HG02884 (cell line): ENCODE data around the gene IFFO2.

ENCODE experiments used
- ATAC-seq: cut with Tn5 transposase; IDR thresholded peaks from one replicate; pipeline ENCODE4 v1.9.1; 2021; ENCODE audit warnings: mild to moderate bottlenecking, moderate library complexity; ENCODE audit not compliant: unreplicated experiment

Gene IFFO2

DNA sequence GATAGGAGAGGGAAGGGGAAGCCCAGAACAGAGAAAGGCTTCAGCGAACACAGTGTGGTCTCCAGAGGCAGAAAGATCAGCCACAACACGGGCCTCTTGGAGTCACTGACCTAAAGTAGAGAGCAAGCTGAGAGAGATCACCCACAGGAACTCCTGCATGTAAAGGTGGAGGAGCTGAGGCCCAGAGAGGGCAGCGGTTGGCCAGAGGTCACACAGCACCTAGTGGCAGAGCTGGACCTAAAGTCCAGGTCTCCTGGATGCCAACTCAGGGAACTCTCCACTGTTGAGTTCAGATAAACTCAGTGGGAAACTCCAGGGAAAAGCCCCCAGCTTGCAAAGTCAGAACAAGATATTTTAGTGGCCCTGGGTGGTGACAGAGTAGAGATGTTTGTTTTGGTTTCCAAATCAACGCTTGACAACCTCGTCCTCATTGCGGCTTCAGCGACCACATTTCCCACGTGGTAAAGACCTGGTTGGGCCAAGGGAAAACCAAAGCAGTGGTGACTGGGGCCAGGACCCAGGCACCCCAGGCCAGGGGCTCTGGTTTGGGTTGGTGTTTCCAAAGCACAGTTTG lies 4.6 kb downstream of the IFFO2 start:
- peak; percentile 35 for ATAC-seq

GRCh38 chr1:18951416-18951815 lies 5.1 kb downstream of the IFFO2 start:
- no peak for ATAC-seq

DNA sequence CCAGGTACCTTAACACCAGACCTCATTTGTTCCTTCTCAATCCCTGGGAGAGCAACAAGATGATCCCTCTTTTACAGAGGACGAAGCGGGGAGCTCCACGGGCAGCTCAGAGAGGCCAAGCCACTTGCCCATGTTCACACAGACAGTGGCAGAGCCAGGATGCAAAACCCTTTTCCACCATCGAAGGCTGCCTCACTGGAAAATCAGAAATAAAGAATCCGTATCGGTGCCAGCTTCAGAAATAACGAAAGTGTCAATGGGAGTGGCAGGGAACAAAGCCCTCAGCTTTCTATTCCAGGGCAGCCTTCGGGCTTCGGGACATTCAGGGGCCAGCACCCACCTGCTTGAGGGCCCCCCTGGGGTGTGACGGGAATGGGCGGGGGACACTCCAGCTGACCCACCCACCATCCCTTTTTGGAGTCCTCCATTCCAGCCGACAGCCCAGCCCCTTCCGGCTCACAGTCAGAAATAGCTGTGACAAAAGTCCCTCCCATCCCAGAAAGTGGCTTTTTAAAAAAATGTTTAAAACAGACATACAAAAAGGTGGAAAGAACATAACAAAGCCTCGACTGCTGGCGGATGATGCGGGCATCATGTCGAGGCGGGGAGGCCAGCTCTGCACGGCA lies 6.0 kb downstream of the IFFO2 start:
- ATAC-seq, result no peak

- ATAC-seq, result no peak
Observed at GRCh38 chr1:18949686-18950400, 6.6 kb downstream of the IFFO2 start.

DNA sequence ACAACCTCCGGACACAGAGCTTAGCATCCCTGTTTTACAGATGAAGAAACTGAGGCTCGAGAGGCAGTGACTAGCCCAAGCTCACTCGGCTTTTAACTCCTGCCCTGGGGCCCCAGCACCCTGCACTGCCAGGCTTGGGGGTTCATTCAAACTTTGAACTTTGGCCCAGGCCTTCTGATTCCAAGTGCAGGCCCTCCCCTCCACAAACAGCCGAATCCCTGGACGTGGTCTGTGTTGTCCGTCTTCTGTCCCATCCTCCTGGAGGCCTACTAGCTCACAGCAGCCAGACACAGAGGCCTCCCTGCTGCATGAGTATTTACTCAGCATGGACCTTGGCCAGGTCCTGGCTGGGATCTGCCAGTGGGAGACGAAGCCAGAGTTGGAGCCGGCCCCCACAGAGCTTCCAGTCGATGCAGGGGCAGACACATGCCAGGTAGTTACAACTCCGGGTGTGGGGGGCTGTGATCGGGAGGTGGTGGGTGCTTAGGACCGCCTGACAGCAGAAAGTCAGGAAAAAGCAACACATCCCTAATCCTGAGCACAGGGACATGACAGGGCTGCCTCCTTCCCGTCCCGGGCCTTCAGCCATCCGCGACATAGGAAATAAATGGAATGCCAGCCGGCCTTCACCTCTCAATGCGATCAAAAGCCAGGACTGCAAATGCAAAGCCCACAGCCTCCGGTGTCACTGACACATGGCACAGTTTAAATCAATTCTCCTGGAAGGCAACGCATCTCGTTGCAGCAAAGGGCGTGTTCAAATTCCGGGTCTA lies 7.4 kb downstream of the IFFO2 start:
- no peak for ATAC-seq

GRCh38 chr1:18948048-18948912 lies 8.2 kb downstream of the IFFO2 start:
- no peak for ATAC-seq

GRCh38 chr1:18947570-18947969 lies 8.9 kb downstream of the IFFO2 start:
- no peak for ATAC-seq

GRCh38 chr1:18946550-18947381 lies 9.7 kb downstream of the IFFO2 start:
- no peak for ATAC-seq

DNA sequence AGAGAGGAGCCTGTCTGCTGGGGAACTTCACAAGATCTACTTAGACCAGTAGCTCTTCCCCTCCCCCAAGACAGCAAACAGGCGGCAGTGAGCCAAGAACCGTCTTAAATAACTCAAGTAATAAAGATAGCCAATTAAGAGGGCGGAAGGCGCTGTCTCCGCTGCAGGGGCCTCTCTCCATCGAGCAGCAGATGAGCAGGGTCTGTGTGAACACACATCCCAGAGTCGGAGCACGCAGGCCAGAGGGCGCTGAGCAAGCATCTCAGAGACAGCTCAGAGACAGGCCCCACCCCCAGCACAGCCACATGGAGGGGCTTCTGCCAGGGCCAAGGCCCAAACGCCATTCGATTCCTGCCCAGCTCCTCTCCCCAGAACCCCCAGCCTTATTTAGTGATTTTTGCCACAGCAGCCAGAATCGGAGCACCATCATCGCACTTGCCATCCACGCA lies 11.1 kb downstream of the IFFO2 start:
- no peak for ATAC-seq

DNA sequence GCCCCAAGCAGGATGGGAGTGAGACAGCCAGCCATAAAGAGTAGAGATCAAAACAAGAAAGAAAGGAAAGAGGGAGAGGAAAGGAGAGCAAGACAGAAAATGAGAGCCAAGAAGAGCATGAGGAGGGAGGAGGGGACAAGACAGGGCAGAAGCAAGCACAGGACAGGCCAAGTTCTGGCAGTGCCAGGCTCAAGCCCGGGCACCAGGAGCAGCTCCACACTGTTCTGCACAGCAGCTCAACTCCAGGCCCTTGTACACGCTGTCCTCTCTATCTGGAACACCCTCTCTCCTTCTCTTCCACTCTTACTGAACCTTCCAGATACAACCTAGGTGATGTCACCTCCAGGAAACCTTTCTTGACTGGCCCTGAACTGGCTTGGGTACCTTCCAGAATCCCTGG lies 11.7 kb downstream of the IFFO2 start:
- no peak for ATAC-seq

DNA sequence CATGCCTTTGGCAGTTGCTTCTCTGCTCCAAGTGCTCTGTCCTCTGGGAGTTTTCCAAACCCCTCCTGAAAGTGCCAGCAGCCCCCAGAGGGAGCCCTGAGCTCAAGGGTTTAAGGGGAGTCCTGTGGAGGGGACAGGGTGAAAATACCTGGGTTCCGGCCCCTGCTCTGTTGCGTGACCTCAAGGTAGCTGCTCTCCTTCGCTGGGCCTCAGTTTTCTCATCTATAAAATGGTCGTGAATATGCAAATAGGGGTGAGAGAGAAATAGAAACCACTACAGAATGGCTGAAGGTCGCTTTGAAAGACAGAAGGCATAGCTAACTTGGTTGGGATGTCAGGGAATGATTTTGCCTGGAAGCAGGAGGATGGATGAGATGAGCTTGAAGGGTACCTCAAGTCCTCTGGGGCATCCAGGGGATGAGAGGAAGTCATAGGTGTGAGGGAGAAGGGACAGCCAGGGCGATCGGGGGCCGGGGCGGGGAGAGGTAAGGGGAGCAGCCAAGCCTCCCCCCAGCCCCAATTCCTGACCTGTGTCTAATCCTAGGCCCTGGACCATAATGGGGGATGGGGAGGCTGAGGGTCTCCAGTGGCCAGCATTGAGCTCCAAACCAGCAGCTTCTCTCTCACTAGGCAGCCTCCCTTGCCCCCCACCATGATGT lies 12.4 kb downstream of the IFFO2 start:
- no peak for ATAC-seq

GRCh38 chr1:18943162-18943561 lies 13.3 kb downstream of the IFFO2 start:
- no peak for ATAC-seq

GRCh38 chr1:18942340-18942739 lies 14.1 kb downstream of the IFFO2 start:
- ATAC-seq, result no peak

GRCh38 chr1:18941221-18942141 lies 15.0 kb downstream of the IFFO2 start:
- ATAC-seq, result no peak

DNA sequence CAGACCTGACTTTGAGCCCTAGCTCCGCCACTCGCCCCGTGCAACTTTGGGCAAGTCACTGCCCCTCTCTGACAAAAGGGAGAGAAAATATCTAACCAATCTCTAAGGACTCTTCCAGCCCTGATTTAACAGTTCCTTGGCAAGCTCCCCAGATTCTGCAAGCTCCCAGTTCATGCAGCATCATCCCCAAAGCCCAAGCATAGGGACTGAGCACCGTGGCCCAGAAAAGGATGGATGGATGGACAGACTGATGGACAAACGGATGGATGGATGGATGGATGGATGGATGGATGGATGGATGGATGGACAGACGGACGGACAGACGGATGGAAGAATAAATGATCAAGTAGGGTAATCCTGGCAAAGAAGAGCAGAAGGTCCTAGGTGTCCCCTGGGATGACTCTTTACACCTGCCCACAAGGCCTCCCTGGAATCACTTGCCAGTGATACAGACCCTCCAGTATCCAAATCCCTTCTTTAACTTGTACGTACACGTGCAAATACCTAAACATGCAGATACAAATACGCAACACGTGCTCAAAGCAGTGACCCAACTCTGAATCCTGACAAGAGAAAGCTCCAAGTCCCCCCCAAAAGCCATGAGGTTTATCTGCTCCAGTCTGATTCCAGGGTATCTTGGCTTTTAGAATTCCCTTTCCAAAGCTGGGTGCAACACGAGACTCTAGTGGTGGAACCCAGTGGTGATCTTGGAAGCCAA lies 16.0 kb downstream of the IFFO2 start:
- ATAC-seq, result no peak

DNA sequence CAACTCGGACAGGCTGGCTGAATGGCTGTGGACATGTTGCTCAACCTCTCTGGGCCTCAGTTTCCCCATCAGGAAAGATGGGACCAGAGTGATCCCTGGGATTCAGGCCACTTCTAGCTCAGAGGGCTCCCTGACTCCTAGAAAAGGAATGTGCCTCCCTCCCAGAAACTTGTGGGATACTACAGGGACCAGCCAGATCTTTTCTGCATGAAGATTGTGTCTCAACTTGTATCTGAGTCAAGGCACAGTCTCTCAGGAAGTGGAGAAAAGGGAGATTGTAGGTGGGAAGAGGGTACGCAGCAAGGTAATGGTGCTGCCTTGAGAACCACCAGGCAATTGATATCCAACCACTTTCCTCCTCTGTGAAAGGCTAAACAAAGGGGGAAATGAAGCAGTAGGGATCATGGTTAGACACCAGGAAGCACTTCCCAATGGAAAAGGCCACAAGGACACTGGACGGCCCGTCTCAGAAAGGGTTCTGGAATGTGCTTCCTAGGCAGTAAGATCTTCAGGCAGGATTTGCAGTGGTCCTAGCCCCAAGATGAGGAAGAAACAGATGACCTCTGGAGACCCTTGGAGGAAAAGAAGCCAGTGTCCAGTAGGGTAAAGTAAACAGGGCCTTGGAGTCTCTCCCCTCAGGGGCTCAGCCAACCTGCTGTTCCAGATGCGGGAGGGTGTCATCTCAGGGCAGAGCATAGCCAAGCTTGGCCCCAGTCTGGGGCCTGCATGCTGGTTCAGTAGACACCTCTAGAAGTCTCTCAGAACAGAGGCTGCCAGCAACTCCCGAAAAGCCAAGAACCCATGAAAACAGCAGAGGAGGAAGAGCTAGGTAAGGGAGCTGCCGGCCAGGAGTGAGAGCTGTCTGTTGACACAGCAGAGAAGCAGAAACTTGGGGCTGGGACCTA lies 16.8 kb downstream of the IFFO2 start:
- no peak for ATAC-seq

GRCh38 chr1:18938707-18939070 lies 17.8 kb downstream of the IFFO2 start:
- no peak for ATAC-seq
